ENCODE data around the gene APMAP. TPM values are rescaled to one million over a fixed set of nuclear protein-coding genes. Genes with fewer than 3 reads are reported as not detected.

APMAP gene
- total and polyA plus RNA-seq, 2 of the 13 experiments (the other 11 are each of a cell fraction or from before 2014, with no cell fraction given): 168 to 214 TPM

- peak; percentile 84; the same call in 1 of the 2 replicates for TF ChIP-seq THAP9 (CRISPR knock-in tag; IDR thresholded peaks at IDR 0.05; ENCODE audit: borderline replicate concordance)
- peak; percentile 76 for TF ChIP-seq KDM4B (CRISPR knock-in tag; IDR thresholded peaks at IDR 0.05)
- TF ChIP-seq, protein P1, sequence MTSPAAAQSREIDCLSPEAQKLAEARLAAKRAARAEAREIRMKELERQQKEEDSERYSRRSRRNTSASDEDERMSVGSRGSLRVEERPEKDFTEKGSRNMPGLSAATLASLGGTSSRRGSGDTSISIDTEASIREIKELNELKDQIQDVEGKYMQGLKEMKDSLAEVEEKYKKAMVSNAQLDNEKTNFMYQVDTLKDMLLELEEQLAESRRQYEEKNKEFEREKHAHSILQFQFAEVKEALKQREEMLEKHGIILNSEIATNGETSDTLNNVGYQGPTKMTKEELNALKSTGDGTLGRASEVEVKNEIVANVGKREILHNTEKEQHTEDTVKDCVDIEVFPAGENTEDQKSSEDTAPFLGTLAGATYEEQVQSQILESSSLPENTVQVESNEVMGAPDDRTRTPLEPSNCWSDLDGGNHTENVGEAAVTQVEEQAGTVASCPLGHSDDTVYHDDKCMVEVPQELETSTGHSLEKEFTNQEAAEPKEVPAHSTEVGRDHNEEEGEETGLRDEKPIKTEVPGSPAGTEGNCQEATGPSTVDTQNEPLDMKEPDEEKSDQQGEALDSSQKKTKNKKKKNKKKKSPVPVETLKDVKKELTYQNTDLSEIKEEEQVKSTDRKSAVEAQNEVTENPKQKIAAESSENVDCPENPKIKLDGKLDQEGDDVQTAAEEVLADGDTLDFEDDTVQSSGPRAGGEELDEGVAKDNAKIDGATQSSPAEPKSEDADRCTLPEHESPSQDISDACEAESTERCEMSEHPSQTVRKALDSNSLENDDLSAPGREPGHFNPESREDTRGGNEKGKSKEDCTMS (CRISPR knock-in tag; conservative IDR thresholded peaks at IDR 0.05): 0 out of 2 replicates have a peak, but pooled peaks have one; percentile 59
- 0 out of 2 replicates have a peak, but pooled peaks have one; percentile 15 for TF ChIP-seq NCOA5 (CRISPR knock-in tag; IDR thresholded peaks at IDR 0.05)
- peak; percentile 97; the same call in 1 of the 2 replicates for TF ChIP-seq MZF1 (CRISPR knock-in tag; IDR thresholded peaks at IDR 0.05; ENCODE audit: borderline replicate concordance)
- peak; percentile 94 for TF ChIP-seq ZNF891 (CRISPR knock-in tag; IDR thresholded peaks at IDR 0.05)
- TF ChIP-seq ZNF512 (CRISPR knock-in tag; IDR thresholded peaks at IDR 0.05): no peak
- no peak; the same call in 1 of the 2 replicates for TF ChIP-seq ZNF83 (CRISPR knock-in tag; IDR thresholded peaks at IDR 0.05; ENCODE audit: borderline replicate concordance)
- TF ChIP-seq DPF2 (CRISPR knock-in tag; IDR thresholded peaks at IDR 0.05; ENCODE audit: borderline replicate concordance, low read depth): no peak
- peak; percentile 87 for TF ChIP-seq SNAPC2 (CRISPR knock-in tag; IDR thresholded peaks at IDR 0.05)
- peak; percentile 70 for TF ChIP-seq RBM22 (optimal IDR thresholded peaks at IDR 0.05; ENCODE audit: low read length)
- peak; percentile 89 for TF ChIP-seq TFE3 (CRISPR knock-in tag; IDR thresholded peaks at IDR 0.05)
- peak; percentile 88; the same call in 1 of the 2 replicates for TF ChIP-seq TOE1 (CRISPR knock-in tag; IDR thresholded peaks at IDR 0.05)
- peak; percentile 73; the same call in 1 of the 2 replicates for TF ChIP-seq ZNF281 (CRISPR knock-in tag; IDR thresholded peaks at IDR 0.05; ENCODE audit: borderline replicate concordance)
- TF ChIP-seq TAF15 (IDR thresholded peaks at IDR 0.05; ENCODE audit: low read depth, low read length, poor library complexity, severe bottlenecking): peak; percentile 83
Measured at GRCh38 chr20:24992487-24993205, at the start of gene APMAP (continued).

Data from HepG2 (cell line).